Nephron (organoid): ENCODE measurements around the gene DNAAF5.
"Not testable (repeated sequence)": the region's sequence is repeated elsewhere in the genome, so short reads cannot be mapped to it uniquely, and the experiment has no call there.

ENCODE experiments used
- H3K27ac Mint-ChIP-seq, 3 experiments: 2 replicates each; pipeline ENCODE4 v1.8.0; 2020; ENCODE audit warnings: mixed read lengths in 3 of 3, mild to moderate bottlenecking in 2 of 3, moderate library complexity in 1 of 3
- H3K27me3 Mint-ChIP-seq: 2 replicates; pipeline ENCODE4 v1.8.0; 2021; ENCODE audit warnings: low read depth, mild to moderate bottlenecking, moderate library complexity, mixed read lengths
- H3K36me3 Mint-ChIP-seq: 2 replicates; pipeline ENCODE4 v1.8.0; 2020; ENCODE audit warnings: low read depth, mixed read lengths
- H3K4me1 Mint-ChIP-seq: 2 replicates; pipeline ENCODE4 v1.8.0; 2020; ENCODE audit warnings: mixed read lengths
- H3K4me3 Mint-ChIP-seq, 3 experiments: 2 replicates each; pipeline ENCODE4 v1.8.0; 2020; ENCODE audit warnings: mild to moderate bottlenecking in 3 of 3, mixed read lengths in 3 of 3, moderate library complexity in 2 of 3
- H3K9me3 Mint-ChIP-seq: 2 replicates; pipeline ENCODE4 v1.8.0; 2020; ENCODE audit warnings: mixed read lengths
- CTCF ChIP-seq, 3 experiments: fragments of 200-600 bp; sonication (generic); IDR thresholded peaks; one replicate each; pipeline ENCODE4 v1.5.0; 2021; ENCODE audit warnings: antibody characterized with exemption in 3 of 3; ENCODE audit not compliant: unreplicated experiment in 3 of 3

DNAAF5 gene

DNA sequence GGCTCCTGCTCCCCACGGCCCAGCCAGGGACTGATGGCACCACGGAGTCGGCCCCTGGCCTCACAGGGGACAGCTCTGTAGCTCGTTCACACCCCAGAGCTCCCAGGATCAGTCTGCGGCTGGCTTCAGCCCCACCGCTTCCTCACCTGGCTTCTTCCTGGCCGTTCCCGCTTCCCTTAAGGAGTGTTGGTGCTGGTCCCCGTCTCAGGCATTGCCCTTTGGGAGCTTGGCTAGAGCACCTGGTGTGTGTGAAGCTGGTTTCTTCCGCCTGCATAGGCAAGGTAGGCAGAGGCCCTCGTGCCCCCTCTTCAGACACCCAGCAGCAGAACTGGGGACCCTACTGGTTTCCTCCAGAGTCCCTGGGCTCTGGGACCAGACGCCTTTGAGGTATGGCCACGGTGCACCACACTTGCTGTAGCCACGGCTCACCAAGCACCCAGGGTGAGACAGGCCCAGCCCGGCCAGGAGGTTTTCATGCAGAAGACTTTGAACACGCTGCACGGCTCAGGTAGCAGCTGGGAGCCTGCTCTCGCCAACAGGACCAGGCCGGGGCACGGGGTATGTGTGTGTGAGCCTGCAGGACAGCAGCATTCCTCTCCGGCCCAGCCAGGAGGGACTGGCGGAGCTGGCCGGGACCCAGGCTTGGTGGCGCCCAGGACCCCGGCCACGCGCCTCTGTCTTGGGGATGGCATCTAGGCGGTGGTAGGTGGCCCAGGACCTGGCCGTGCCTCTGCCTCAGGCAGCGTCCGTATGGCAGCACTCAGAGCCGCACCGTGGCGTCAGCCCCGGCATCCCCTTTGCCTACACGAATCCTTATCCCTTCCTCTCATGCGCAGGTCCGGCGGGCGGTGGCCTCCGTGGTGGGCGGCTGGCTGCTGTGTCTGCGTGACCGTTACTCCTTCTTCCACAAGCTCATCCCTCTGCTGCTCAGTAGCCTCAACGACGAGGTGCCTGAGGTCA lies 13.8 kb downstream of the DNAAF5 start:
- Mint-ChIP-seq H3K27ac (no peak overlapping the region), H3K9me3 (no peaks in the 10 kb centered on the region), H3K27me3 (no peaks in the 10 kb centered on the region), H3K36me3 (peaks cover 48% of the 10 kb centered on the region), H3K4me3 (no peak overlapping the region), H3K4me1 (no peaks in the 10 kb centered on the region)
- TF ChIP-seq CTCF (IDR thresholded peaks at IDR 0.05; ENCODE audit: unreplicated experiment in 3 of 3), result no peak

- TF ChIP-seq CTCF (IDR thresholded peaks at IDR 0.05; ENCODE audit: unreplicated experiment in 3 of 3), result no peak
- Mint-ChIP-seq H3K4me3 (no peak overlapping the region), H3K27ac (no peak overlapping the region), H3K9me3 (no peaks in the 10 kb centered on the region), H3K27me3 (no peaks in the 10 kb centered on the region), H3K4me1 (peaks cover 4% of the 10 kb centered on the region), H3K36me3 (peaks cover 53% of the 10 kb centered on the region)
Measured at GRCh38 chr7:741191-741671, 14.7 kb downstream of the DNAAF5 start.

DNA sequence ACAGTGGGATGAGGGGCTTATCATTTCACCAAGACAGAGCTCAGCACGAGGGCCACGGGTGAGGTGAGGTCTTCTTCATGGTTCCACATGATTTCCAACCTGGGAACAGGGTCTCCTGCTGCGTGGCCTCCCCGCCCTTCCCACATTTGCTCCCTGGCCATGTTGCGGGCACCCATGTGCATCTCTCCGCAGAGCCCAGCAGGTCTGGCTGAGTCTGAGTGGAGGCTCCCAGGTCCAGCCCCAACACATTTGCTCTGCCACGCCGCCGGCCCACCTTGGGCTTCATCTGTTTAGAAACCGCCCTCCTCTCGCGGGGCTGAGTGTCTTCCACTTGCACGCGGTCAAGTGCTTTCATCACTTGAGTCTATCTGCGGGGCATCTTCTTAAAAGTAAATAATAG lies 15.4 kb downstream of the DNAAF5 start:
- Mint-ChIP-seq H3K4me3 (no peak overlapping the region), H3K27me3 (no peaks in the 10 kb centered on the region), H3K4me1 (peaks cover 4% of the 10 kb centered on the region), H3K9me3 (no peaks in the 10 kb centered on the region), H3K27ac (no peak overlapping the region), H3K36me3 (peaks cover 55% of the 10 kb centered on the region)
- no peak for TF ChIP-seq CTCF (IDR thresholded peaks at IDR 0.05; ENCODE audit: unreplicated experiment in 3 of 3)

DNA sequence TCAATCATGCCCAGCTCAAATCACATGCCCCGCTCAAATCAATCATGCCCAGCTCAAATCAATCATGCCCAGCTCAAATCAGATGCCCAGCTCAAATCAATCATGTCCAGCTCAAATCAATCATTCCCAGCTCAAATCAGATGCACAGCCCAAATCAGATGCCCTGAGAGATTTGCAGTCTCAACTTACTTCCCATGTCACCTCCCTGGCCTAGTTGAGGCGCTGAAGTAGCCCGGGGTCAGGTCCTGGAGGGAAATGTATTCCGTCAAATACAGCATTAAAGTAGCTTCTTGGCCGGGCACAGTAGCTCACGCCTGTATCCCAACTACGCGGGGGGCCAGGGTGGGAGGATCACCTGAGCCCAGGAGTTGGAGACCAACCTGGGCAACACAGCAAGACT lies 16.3 kb downstream of the DNAAF5 start:
- H3K36me3 Mint-ChIP-seq, result peaks cover 54% of the 10 kb centered on the region
- peaks cover 4% of the 10 kb centered on the region for H3K4me1 Mint-ChIP-seq
- no peaks in the 10 kb centered on the region for H3K9me3 Mint-ChIP-seq
- no peak overlapping the region for H3K4me3 Mint-ChIP-seq
- no peak overlapping the region for H3K27ac Mint-ChIP-seq
- no peak for TF ChIP-seq CTCF (IDR thresholded peaks at IDR 0.05; ENCODE audit: unreplicated experiment in 3 of 3)
- H3K27me3 Mint-ChIP-seq, result no peaks in the 10 kb centered on the region

GRCh38 chr7:743341-744127 lies 17.0 kb downstream of the DNAAF5 start:
- H3K4me1 Mint-ChIP-seq, H3K9me3 Mint-ChIP-seq, H3K27me3 Mint-ChIP-seq, H3K27ac Mint-ChIP-seq, H3K4me3 Mint-ChIP-seq: not testable (repeated sequence)
- H3K36me3 Mint-ChIP-seq, result peaks cover 46% of the 10 kb centered on the region

- not testable (repeated sequence) for H3K9me3 Mint-ChIP-seq
- peaks cover 48% of the 10 kb centered on the region for H3K36me3 Mint-ChIP-seq
Measured at GRCh38 chr7:744128-744520, 17.6 kb downstream of the DNAAF5 start.

More at GRCh38 chr7:744128-744520, 17.6 kb downstream of the DNAAF5 start:
- H3K27ac Mint-ChIP-seq, H3K4me1 Mint-ChIP-seq, H3K4me3 Mint-ChIP-seq, H3K27me3 Mint-ChIP-seq: not testable (repeated sequence)
